ENCODE data around the gene PNLDC1. TPM values are rescaled to one million over a fixed set of nuclear protein-coding genes. Genes with fewer than 3 reads are reported as not detected.
"Not testable (repeated sequence)": the region's sequence is repeated elsewhere in the genome, so short reads cannot be mapped to it uniquely, and the experiment has no call there.

PNLDC1 gene
- total and polyA plus RNA-seq, 2 experiments from 2014 or later, result 0.11 TPM; not detected in 1

DNA sequence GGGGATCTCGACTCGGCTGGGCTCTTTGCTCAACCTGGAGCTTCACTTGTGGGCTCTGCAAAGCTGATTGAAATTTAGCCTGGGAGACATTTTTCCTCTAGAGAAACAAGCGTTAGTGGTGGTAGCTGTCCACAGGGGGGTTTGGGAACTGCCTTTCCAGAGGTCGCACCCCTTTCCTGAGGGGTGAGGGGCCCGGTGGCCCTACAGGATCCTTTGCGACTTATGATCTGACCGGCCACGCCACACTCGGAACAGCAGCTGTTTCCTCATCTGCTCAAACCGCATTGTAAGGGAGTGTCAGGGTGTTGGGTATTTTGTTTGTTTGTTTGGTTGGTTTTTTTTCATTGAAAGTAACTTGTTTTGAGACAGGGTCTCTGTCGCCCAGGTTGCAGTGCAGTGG is 21.0 kb downstream of the PNLDC1 start:
- Histone ChIP-seq H3K9me3 (ENCODE audit: low read depth) (no peaks in the 10 kb centered on the region), H4K20me1 (ENCODE audit: insufficient read depth, poor library complexity, severe bottlenecking) (no peaks in the 10 kb centered on the region), H3K79me2 (no peaks in the 10 kb centered on the region), H3K4me3 (no peak overlapping the region), H3K9me2 (replicated peaks; ENCODE audit: insufficient read depth) (no peaks in the 10 kb centered on the region), H2AFZ (no peak overlapping the region), H3K27ac (no peak overlapping the region), H3K27me3 (no peaks in the 10 kb centered on the region), H3K36me3 (replicated peaks; ENCODE audit: insufficient read depth, low read depth) (no peaks in the 10 kb centered on the region), H3K4me2 (no peak overlapping the region), H3K4me1 (ENCODE audit: insufficient read depth) (no peaks in the 10 kb centered on the region)
- WGBS (ENCODE audit: low lambda C conversion rate, missing lambda C conversion rate), result 95% methylated on average over 11 of the region's 11 CpGs
- TF ChIP-seq EZH2phosphoT487 (IDR thresholded peaks at IDR 0.05; ENCODE audit: low read depth, severe bottlenecking, unreplicated experiment) (no peak), EZH2 (IDR thresholded peaks at IDR 0.05; ENCODE audit: borderline replicate concordance) (no peak)
- TF ChIP-seq, protein P1, sequence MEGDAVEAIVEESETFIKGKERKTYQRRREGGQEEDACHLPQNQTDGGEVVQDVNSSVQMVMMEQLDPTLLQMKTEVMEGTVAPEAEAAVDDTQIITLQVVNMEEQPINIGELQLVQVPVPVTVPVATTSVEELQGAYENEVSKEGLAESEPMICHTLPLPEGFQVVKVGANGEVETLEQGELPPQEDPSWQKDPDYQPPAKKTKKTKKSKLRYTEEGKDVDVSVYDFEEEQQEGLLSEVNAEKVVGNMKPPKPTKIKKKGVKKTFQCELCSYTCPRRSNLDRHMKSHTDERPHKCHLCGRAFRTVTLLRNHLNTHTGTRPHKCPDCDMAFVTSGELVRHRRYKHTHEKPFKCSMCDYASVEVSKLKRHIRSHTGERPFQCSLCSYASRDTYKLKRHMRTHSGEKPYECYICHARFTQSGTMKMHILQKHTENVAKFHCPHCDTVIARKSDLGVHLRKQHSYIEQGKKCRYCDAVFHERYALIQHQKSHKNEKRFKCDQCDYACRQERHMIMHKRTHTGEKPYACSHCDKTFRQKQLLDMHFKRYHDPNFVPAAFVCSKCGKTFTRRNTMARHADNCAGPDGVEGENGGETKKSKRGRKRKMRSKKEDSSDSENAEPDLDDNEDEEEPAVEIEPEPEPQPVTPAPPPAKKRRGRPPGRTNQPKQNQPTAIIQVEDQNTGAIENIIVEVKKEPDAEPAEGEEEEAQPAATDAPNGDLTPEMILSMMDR (IDR thresholded peaks at IDR 0.05; ENCODE audit: poor library complexity), result no peak
- no peak for DNase-seq (ENCODE audit: low spot score)

GRCh38 chr6:159821726-159822125 is 21.6 kb downstream of the PNLDC1 start:
- 92% methylated on average over 10 of the region's 10 CpGs for WGBS (ENCODE audit: low lambda C conversion rate, missing lambda C conversion rate)
- Histone ChIP-seq H3K9me2 (replicated peaks; ENCODE audit: insufficient read depth) (no peaks in the 10 kb centered on the region), H3K4me1 (ENCODE audit: insufficient read depth) (no peaks in the 10 kb centered on the region), H3K27me3 (no peaks in the 10 kb centered on the region), H3K27ac (no peak overlapping the region), H3K9me3 (ENCODE audit: low read depth) (no peaks in the 10 kb centered on the region), H3K4me2 (no peak overlapping the region), H3K79me2 (no peaks in the 10 kb centered on the region), H3K36me3 (replicated peaks; ENCODE audit: insufficient read depth, low read depth) (no peaks in the 10 kb centered on the region), H2AFZ (no peak overlapping the region), H3K4me3 (no peak overlapping the region), H4K20me1 (ENCODE audit: insufficient read depth, poor library complexity, severe bottlenecking) (no peaks in the 10 kb centered on the region)
- DNase-seq (ENCODE audit: low spot score), result no peak
- TF ChIP-seq EZH2 (IDR thresholded peaks at IDR 0.05; ENCODE audit: borderline replicate concordance) (no peak), EZH2phosphoT487 (IDR thresholded peaks at IDR 0.05; ENCODE audit: low read depth, severe bottlenecking, unreplicated experiment) (no peak)
- TF ChIP-seq, protein P1 (IDR thresholded peaks at IDR 0.05; ENCODE audit: poor library complexity), result no peak

DNA sequence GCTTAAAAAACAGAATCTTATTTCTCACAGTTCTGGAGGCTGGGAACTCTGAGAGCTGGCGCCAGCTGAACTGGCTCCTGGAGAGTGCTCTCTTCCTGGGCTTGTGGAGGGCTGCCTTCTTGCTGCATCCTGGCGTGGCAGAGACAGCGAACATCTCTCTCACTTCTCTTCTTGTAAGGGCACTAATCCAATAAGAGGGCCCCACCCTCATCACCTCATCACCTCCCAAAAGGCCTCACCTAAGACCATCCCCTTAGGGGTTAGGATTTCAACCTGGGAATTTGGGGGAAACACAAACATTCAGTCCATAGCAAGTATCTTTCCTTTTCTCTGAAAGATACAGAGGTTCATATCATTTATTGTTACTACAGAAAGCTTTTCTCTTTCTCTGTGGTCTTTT is 23.9 kb downstream of the PNLDC1 start:
- Histone ChIP-seq H3K4me2 (no peak overlapping the region), H3K4me1 (ENCODE audit: insufficient read depth) (no peaks in the 10 kb centered on the region), H3K9me3 (ENCODE audit: low read depth) (no peaks in the 10 kb centered on the region), H3K4me3 (no peak overlapping the region), H3K27ac (no peak overlapping the region), H3K36me3 (replicated peaks; ENCODE audit: insufficient read depth, low read depth) (no peaks in the 10 kb centered on the region), H4K20me1 (ENCODE audit: insufficient read depth, poor library complexity, severe bottlenecking) (no peaks in the 10 kb centered on the region), H3K79me2 (no peaks in the 10 kb centered on the region), H3K9me2 (replicated peaks; ENCODE audit: insufficient read depth) (no peaks in the 10 kb centered on the region), H3K27me3 (no peaks in the 10 kb centered on the region), H2AFZ (no peak overlapping the region)
- WGBS (ENCODE audit: low lambda C conversion rate, missing lambda C conversion rate), result 94% methylated on average over 3 of the region's 3 CpGs
- no peak for DNase-seq (ENCODE audit: low spot score)
- TF ChIP-seq EZH2phosphoT487 (IDR thresholded peaks at IDR 0.05; ENCODE audit: low read depth, severe bottlenecking, unreplicated experiment) (no peak), EZH2 (IDR thresholded peaks at IDR 0.05; ENCODE audit: borderline replicate concordance) (no peak)
- TF ChIP-seq, protein P1 (IDR thresholded peaks at IDR 0.05; ENCODE audit: poor library complexity), result no peak

- H3K4me1 ChIP-seq (ENCODE audit: insufficient read depth); H3K79me2 ChIP-seq; DNase-seq (ENCODE audit: low spot score); H3K4me3 ChIP-seq; H2AFZ ChIP-seq; H3K36me3 ChIP-seq (replicated peaks; ENCODE audit: insufficient read depth, low read depth); H3K27ac ChIP-seq; H3K9me3 ChIP-seq (ENCODE audit: low read depth); H4K20me1 ChIP-seq (ENCODE audit: insufficient read depth, poor library complexity, severe bottlenecking); H3K27me3 ChIP-seq; H3K4me2 ChIP-seq; H3K9me2 ChIP-seq (replicated peaks; ENCODE audit: insufficient read depth): not testable (repeated sequence)
- WGBS (ENCODE audit: low lambda C conversion rate, missing lambda C conversion rate), result 98% methylated on average over 9 of the region's 9 CpGs
Observed at GRCh38 chr6:159824690-159825089, 24.6 kb downstream of the PNLDC1 start.

Data from hepatocyte (in vitro differentiated cells).